IMR-90 (cell line): ENCODE measurements around the gene PPP1R9A. TPM values are rescaled to one million over a fixed set of nuclear protein-coding genes. Genes with fewer than 3 reads are reported as not detected.

ENCODE experiments used
- ATAC-seq: fragments of 200-7000 bp; cut with Tn5 transposase; 2 replicates; pipeline ENCODE4 v1.9.1; 2020; ENCODE audit warnings: low read depth, mild to moderate bottlenecking, moderate library complexity
- BruUV-seq: library from RNA; stranded (reverse); fragments of 400-500 nt; replicated peaks from 2 replicates; lab custom pipeline; 2021; lab: Mats Ljungman, UMichigan
- CTCF ChIA-PET: fragments of 300-600 bp; formaldehyde crosslinking; extraction: SDS; loops from one replicate; lab custom pipeline; 2021; ENCODE audit warnings: antibody characterized with exemption; lab: Yijun Ruan, JAX
- POLR2A ChIA-PET: fragments of 300-600 bp; sonication (Branson Sonifier 250); formaldehyde crosslinking; loops from one replicate; lab custom pipeline; 2022; ENCODE audit warnings: antibody characterized with exemption; ENCODE audit not compliant: unreplicated experiment; lab: Charles Lee
- DNase-seq: peaks from one replicate; pipeline ENCODE4 v3.0.0; 2013
- H2AFZ ChIP-seq: replicated peaks from 2 replicates; pipeline ENCODE3; 2013; ENCODE audit warnings: low read length, mild to moderate bottlenecking; ENCODE audit not compliant: poor library complexity
- H2AK5ac ChIP-seq: 2 replicates; pipeline ENCODE4 v1.6.1; 2013; ENCODE audit warnings: low read depth, low read length, inconsistent platforms
- H2AK9ac ChIP-seq: replicated peaks from 2 replicates; pipeline ENCODE3; 2013; ENCODE audit warnings: mild to moderate bottlenecking, low read depth, low read length, moderate library complexity; ENCODE audit not compliant: poor library complexity
- H2BK120ac ChIP-seq: 2 replicates; pipeline ENCODE4 v1.6.1; 2013; ENCODE audit warnings: low read depth, low read length, inconsistent platforms
- H2BK15ac ChIP-seq: 3 replicates; pipeline ENCODE4 v1.6.1; 2013; ENCODE audit warnings: low read depth, low read length, inconsistent platforms
- H2BK20ac ChIP-seq: 2 replicates; pipeline ENCODE4 v1.6.1; 2013; ENCODE audit warnings: low read depth, mild to moderate bottlenecking, inconsistent platforms, low read length, moderate library complexity
- H2BK5ac ChIP-seq: 2 replicates; pipeline ENCODE4 v1.6.1; 2013; ENCODE audit warnings: mild to moderate bottlenecking, low read depth, low read length, inconsistent platforms; ENCODE audit not compliant: poor library complexity, severe bottlenecking
- H3K14ac ChIP-seq: replicated peaks from 2 replicates; pipeline ENCODE4 v1.6.1; 2013; ENCODE audit warnings: low read depth, low read length, inconsistent platforms
- H3K18ac ChIP-seq: 2 replicates; pipeline ENCODE4 v1.6.1; 2013; ENCODE audit warnings: low read depth, low read length, control low read depth
- H3K23ac ChIP-seq: 2 replicates; pipeline ENCODE4 v1.6.1; 2013; ENCODE audit warnings: low read depth, low read length, inconsistent platforms
- H3K27ac ChIP-seq: 2 replicates; pipeline ENCODE4 v1.5.1; 2013; ENCODE audit warnings: mild to moderate bottlenecking, control low read depth, low read length; ENCODE audit not compliant: insufficient read depth
- H3K27me3 ChIP-seq: 2 replicates; pipeline ENCODE4 v1.6.1; 2013; ENCODE audit warnings: low read length; ENCODE audit not compliant: control insufficient read depth, insufficient read depth
- H3K36me3 ChIP-seq: 2 replicates; pipeline ENCODE4 v1.6.1; 2013; ENCODE audit warnings: low read length, mixed read lengths; ENCODE audit not compliant: control insufficient read depth, insufficient read depth
- H3K4ac ChIP-seq: 2 replicates; pipeline ENCODE4 v1.6.1; 2013; ENCODE audit warnings: low read depth, low read length, inconsistent platforms
- H3K4me1 ChIP-seq: 2 replicates; pipeline ENCODE4 v1.6.1; 2013; ENCODE audit warnings: low read length, mixed read lengths; ENCODE audit not compliant: control insufficient read depth, insufficient read depth
- H3K4me2 ChIP-seq: 2 replicates; pipeline ENCODE4 v1.6.1; 2013; ENCODE audit warnings: low read depth, mild to moderate bottlenecking, control low read depth, low read length, moderate library complexity
- H3K4me3 ChIP-seq: 2 replicates; pipeline ENCODE4 v1.5.1; 2013; ENCODE audit warnings: low read depth, mild to moderate bottlenecking, control low read depth, low read length, moderate library complexity; ENCODE audit not compliant: insufficient read depth
- H3K56ac ChIP-seq: 2 replicates; pipeline ENCODE4 v1.6.1; 2013; ENCODE audit warnings: low read length, inconsistent platforms; ENCODE audit not compliant: insufficient read depth; ENCODE audit errors: extremely low read depth
- H3K79me1 ChIP-seq, 2 experiments: 2 replicates each; pipeline ENCODE4 v1.6.1; 2013; ENCODE audit warnings: low read length in 2 of 2, inconsistent platforms in 1 of 2, low read depth in 1 of 2
- H3K9ac ChIP-seq: 2 replicates; pipeline ENCODE4 v1.6.1; 2013; ENCODE audit warnings: low read depth, low read length, control low read depth
- H3K9me1 ChIP-seq: 2 replicates; pipeline ENCODE4 v1.6.1; 2013; ENCODE audit warnings: low read length, inconsistent platforms; ENCODE audit not compliant: insufficient read depth
- H3K9me3 ChIP-seq: 2 replicates; pipeline ENCODE4 v1.6.1; 2013; ENCODE audit warnings: low read length; ENCODE audit not compliant: control insufficient read depth, insufficient read depth
- H4K20me1 ChIP-seq: 2 replicates; pipeline ENCODE4 v1.6.1; 2013; ENCODE audit warnings: low read length, inconsistent platforms; ENCODE audit not compliant: insufficient read depth
- H4K5ac ChIP-seq: 2 replicates; pipeline ENCODE4 v1.6.1; 2013; ENCODE audit warnings: mild to moderate bottlenecking, low read depth, low read length, control low read depth
- H4K8ac ChIP-seq, 2 experiments: 2 replicates each; pipeline ENCODE4 v1.6.1; 2013; ENCODE audit warnings: low read depth in 2 of 2, low read length in 2 of 2, control low read depth in 1 of 2, inconsistent platforms in 1 of 2
- H4K91ac ChIP-seq: 2 replicates; pipeline ENCODE4 v1.6.1; 2013; ENCODE audit warnings: low read depth, low read length, inconsistent platforms; ENCODE audit not compliant: insufficient read depth
- BHLHE40 ChIP-seq: fragments of 150-350 bp; IDR thresholded peaks from 2 replicates; pipeline ENCODE4 v1.6.1; 2016; ENCODE audit warnings: mild to moderate bottlenecking, low read depth, low read length
- CHD1 ChIP-seq: IDR thresholded peaks from 2 replicates; pipeline ENCODE4 v1.6.1; 2012; ENCODE audit warnings: low read depth, low read length, improper control_type of control experiment
- MXI1 ChIP-seq: IDR thresholded peaks from 2 replicates; pipeline ENCODE4 v1.6.1; 2012; ENCODE audit warnings: low read depth, mild to moderate bottlenecking, low read length, moderate library complexity, borderline replicate concordance
- NFE2L2 ChIP-seq: fragments of 150-350 bp; IDR thresholded peaks from 2 replicates; pipeline ENCODE4 v1.6.1; 2016; ENCODE audit warnings: low read depth, mild to moderate bottlenecking, low read length
- POLR2A ChIP-seq: IDR thresholded peaks from 2 replicates; pipeline ENCODE4 v1.6.1; 2012; ENCODE audit warnings: mild to moderate bottlenecking, low read depth, low read length
- RAD21 ChIP-seq: IDR thresholded peaks from 2 replicates; pipeline ENCODE4 v1.6.1; 2012; ENCODE audit warnings: low read length, improper control_type of control experiment
- WGBS, 2 experiments: methylation state at CpG; one replicate each; pipeline versions ENCODE4 v1.1.5 to v1.1.7; 2013; ENCODE audit warnings: missing lambda C conversion rate in 2 of 2; ENCODE audit not compliant: insufficient read length in 1 of 2; ENCODE audit errors: extremely low coverage in 2 of 2; 5-methylcytosine and 5-hydroxymethylcytosine counted together
- dilution Hi-C: fragments of 300-500 bp; cut with HindIII; formaldehyde crosslinking; loops from one replicate; pipeline ENCODE4 v1.14.3; 2018; ENCODE audit warnings: low sequenced_read_pairs; ENCODE audit not compliant: unreplicated experiment
- in situ Hi-C: fragments of 300-500 bp; cut with MboI; formaldehyde crosslinking; loops from 3 replicates; pipeline ENCODE4 v1.14.3; 2019; ENCODE audit warnings: low sequenced_read_pairs, inconsistent platforms, mixed read lengths
- intact Hi-C: fragments of 100-400 bp; cut with micrococcal nuclease; formaldehyde crosslinking; loops from 2 replicates; pipeline ENCODE4 v1.10.0; 2022
- polyA plus RNA-seq, 3 experiments: library from polyadenylated mRNA; depleted of rRNA; stranded (reverse); fragments of >200 nt; gene quantifications; 2 replicates each; pipeline ENCODE4 v1.2.3, GENCODE V29; 2012; ENCODE audit warnings: low replicate concordance in 1 of 3
- total RNA-seq: library from RNA; depleted of rRNA; stranded (reverse); fragments of >200 nt; gene quantifications from 2 replicates; pipeline ENCODE4 v1.2.3, GENCODE V29; 2012
- TF ChIP-seq, protein P1 (sequence below): fragments of 150-350 bp; IDR thresholded peaks from 2 replicates; pipeline ENCODE4 v1.6.1; 2016; ENCODE audit warnings: low read depth, mild to moderate bottlenecking, low read length, moderate library complexity, borderline replicate concordance

The PPP1R9A gene
- total and polyA plus RNA-seq, 2 of the 4 experiments (the other 2 are of a cell fraction), result not detected

DNA sequence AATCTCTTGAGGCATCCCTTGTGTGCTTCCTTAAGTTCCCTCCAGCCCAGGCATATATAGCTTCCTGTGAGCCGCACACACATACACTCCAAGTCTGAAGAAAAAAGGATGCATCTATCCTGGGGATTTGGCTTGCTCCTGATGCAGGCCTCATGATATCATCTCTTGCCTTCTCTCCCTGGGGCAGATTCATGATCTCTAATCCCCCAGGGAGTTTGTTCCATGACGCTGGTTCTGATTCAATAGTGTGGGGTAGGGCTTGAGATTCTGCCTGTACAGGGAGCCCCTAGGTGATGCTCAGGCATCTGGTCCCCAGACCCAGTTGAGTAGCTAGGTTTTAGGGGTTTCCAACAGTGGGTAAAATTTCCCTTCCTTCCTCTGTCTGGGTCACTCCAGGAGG lies 415.5 kb downstream of the PPP1R9A start:
- intact Hi-C loops, result no loop called here
- no CpG with 5 or more reads among the region's 2 CpGs for WGBS, 2 experiments
- Histone ChIP-seq H2AK9ac (no peak overlapping the region), H3K4me3 (no peak overlapping the region), H3K27me3 (peaks cover 8% of the 10 kb centered on the region), H2BK20ac (no peak overlapping the region), H2AFZ (no peak overlapping the region), H3K4me1 (no peaks in the 10 kb centered on the region), H3K14ac (no peak overlapping the region), H3K9me3 (no peaks in the 10 kb centered on the region), H3K27ac (no peak overlapping the region), H3K4ac (no peak overlapping the region), H4K20me1 (no peaks in the 10 kb centered on the region), H3K23ac (no peak overlapping the region), H2BK5ac (no peak overlapping the region), H4K8ac (no peak overlapping the region), H3K18ac (no peak overlapping the region), H4K5ac (no peak overlapping the region), H3K9me1 (no peaks in the 10 kb centered on the region), H4K91ac (no peak overlapping the region), H3K56ac (no peak overlapping the region), H2BK15ac (no peak overlapping the region), H3K9ac (no peak overlapping the region), H3K79me1 (no peaks in the 10 kb centered on the region), H2BK120ac (no peak overlapping the region), H3K36me3 (no peaks in the 10 kb centered on the region), H2AK5ac (no peak overlapping the region), H3K4me2 (no peak overlapping the region)
- CTCF ChIA-PET, result no interaction called here
- no TSS peak for BruUV-seq
- TF ChIP-seq BHLHE40 (no peak), POLR2A (no peak), MXI1 (no peak), NFE2L2 (no peak), RAD21 (no peak), CHD1 (no peak)
- TF ChIP-seq, protein P1, sequence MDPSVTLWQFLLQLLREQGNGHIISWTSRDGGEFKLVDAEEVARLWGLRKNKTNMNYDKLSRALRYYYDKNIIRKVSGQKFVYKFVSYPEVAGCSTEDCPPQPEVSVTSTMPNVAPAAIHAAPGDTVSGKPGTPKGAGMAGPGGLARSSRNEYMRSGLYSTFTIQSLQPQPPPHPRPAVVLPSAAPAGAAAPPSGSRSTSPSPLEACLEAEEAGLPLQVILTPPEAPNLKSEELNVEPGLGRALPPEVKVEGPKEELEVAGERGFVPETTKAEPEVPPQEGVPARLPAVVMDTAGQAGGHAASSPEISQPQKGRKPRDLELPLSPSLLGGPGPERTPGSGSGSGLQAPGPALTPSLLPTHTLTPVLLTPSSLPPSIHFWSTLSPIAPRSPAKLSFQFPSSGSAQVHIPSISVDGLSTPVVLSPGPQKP, result no peak
- POLR2A ChIA-PET, result no interaction called here
- dilution Hi-C loops, result no loop called here
- ATAC-seq (no peak), DNase-seq (no peak)
- in situ Hi-C loops, result no loop called here
